SKM-1 (cell line): ENCODE results near the gene SDE2.
"Not testable (repeated sequence)": the region's sequence is repeated elsewhere in the genome, so short reads cannot be mapped to it uniquely, and the experiment has no call there.

Experiments
- DNase-seq: peaks from one replicate; lab custom pipeline; 2025; ENCODE audit not compliant: unreplicated experiment; lab: John Stamatoyannopoulos, UW

Gene SDE2

DNA sequence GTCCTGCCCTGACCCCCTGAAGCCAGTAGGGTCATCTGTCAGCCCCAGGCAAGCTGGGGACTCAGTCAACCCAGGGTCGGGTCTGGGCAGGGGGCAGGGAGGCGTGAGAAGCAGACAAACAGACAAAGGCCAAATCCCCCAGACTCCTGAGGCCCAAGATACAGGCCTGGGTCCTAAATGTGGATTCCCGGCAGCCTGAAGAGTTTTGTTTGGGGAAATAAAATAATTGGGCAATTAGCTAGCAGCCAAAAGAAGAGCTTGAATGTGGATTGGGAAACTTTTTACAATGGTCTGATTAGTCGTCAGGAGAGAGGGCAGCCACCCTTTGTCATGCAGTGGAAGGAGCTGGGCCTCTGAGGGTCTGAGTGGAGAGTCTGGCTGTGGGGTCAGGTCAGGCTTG, 53.6 kb downstream of the SDE2 start:
- DNase-seq = no peak

DNA sequence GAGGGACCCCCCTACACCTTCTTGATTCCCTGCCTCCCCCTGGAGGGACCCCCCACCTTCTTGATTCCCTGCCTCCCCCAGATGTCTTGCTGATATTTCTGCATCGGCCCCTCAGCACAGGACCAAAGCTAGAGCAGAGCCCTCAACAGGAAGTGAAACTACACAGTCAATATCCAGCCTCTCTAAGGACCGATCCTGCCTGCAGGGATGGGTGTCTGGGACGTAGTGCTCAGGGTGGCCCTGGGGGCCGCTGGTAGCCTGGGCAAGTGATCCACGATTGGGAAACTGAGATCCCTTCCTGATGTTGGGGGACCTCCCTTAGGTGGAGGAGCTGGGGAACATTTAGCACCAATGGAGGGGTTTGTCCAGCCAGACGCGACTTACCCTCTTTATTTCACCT, 54.2 kb downstream of the SDE2 start:
- peak; percentile 37 for DNase-seq

DNA sequence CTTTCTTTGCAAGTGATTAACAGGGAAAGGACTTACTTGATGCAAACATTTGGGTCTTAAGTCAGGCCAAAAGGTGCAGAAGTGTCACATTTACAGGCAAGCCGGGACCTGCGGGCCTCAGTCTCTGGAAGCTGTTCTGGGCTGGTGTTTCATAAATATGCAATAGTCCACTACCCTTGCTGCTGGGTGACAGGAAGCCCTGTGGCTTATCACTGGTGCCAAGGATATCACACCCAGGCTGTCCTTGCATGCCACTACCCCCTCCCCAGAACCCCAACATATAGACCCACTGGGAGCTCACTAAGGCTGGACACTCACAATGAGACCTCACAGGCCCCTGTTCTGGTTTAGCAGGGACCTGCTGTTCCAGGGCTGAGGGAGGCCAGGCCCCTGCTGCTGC, 54.8 kb downstream of the SDE2 start:
- DNase-seq = no peak

DNA sequence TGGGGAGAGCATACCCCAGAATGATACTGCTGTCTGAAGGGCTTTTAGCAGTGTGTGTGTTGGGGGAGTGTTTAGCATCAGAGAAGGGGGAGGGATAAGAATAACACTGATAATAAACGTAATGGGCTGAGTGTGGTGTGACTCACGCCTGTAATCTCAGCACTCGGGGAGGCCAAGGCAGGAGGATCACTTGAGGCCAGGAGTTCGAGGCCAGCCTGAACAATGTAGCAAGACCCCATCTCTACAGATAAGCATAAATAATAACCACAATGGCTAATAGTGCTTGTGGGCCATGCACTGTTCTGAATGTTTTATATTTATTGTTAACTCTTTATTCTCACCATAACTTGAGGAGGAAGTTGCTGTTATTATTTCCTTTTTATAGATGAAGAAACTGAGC, 55.6 kb downstream of the SDE2 start:
- DNase-seq = no peak

DNA sequence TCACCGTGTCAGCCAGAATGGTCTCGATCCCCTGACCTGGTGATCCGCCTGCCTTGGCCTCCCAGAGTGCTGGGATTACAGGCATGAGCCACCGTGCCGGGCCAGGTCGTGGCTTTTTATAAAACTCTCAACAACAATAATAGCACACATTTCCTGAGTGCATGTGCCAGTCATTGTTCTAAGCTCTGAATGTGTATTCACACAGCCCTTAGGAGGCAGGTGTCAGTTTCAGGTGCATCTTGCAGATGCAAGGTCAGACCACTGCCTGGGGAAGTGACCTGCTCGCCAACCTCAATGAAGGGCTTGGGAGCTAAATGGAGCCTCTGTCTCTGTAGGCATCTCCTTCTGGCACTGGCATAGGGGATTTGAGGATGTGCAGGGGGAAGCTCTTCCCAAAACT, 56.6 kb downstream of the SDE2 start:
- DNase-seq = no peak

DNA sequence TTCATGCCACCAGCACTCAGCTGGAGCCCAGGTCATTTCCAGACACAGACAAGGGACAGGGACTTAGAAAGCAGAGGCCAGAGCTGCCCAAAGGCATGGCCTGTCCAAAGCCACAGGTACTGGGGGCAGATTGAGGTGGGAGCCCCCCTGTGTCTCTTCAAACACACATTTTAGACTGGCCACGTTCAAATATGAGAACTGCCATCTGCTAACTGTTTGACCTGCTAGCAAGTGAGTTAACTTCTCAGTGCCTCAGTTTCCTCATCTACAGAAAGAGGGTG, 57.3 kb downstream of the SDE2 start:
- DNase-seq = no peak

DNA sequence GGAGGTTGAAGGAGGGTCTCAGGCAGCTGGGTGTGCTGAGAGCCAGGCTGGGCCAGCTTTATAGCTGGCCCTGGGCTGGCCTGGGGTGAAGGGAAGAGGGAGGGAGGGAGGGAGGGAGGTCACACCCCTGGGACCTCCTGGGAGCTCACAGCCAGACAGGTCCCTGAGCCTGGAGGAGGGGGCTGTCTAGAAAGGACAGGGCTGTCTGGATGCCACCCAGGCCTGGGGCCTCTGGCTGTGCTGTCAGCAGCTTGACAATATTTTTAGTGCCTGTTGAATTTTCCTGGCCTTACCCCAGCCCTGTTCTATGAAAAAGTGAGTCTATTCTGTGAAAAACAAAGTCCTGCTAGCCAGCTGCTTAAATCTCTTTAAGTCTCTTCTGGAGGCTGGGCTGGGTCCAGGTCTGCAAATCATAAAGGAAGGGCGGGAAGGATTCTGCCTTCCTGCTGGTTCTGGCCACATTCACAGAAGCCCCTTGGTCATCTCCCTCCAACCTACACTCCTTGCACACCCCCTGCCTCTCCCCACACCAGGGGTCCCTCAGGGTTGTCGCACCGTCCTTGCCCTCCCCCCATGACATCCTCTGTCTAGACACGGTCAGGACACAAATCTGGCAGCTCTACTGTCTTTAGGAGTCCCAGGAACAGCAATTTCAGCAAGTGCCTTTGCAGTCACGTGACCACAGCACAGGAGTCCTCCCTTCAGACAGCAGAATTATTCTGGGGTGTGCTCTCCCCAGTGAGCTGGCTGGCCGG, 57.8 kb downstream of the SDE2 start, which contains the start of gene LEFTY2:
LEFTY2 (minus strand) TSS at position 34 of the 755 bp plus-strand sequence. CDS start 80 bp downstream, outside the sequence.
- no peak for DNase-seq

DNA sequence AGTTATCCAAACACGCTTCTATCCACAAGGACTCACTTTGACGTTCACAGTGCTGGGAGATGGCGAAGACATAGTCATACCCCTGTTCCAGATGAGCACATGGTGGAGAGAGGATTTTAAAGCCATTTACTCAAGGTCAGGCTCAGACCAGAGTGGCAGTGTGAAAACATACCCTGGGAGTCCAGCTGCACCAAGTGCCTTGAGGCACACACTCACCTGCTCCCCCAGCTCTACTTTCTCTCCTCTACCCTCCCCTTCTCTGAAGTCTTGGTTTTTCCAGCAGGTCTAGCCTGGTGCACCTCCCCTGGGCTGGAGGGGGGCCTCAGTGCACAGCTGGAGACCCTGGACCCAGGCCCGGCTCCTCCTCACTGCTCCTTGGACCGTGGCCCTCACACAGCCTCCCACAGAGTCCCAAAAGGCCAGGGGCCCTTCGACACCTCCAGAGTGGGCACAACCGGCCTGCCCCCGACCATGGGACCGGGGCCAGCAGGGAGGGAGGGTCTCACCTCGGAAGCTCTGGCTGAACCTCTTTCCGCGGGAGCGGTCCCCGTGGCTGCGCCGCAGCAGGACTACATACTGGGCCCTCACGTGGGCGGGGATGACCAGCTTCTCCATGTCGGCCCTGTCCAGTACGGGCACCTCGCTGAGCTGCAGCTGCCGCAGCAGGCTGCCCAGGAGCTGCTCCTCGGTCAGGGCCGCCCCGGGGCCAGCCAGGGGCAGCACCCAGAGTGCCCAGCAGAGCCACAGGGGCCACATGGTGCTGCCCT, 58.6 kb downstream of the SDE2 start:
- no peak for DNase-seq

DNA sequence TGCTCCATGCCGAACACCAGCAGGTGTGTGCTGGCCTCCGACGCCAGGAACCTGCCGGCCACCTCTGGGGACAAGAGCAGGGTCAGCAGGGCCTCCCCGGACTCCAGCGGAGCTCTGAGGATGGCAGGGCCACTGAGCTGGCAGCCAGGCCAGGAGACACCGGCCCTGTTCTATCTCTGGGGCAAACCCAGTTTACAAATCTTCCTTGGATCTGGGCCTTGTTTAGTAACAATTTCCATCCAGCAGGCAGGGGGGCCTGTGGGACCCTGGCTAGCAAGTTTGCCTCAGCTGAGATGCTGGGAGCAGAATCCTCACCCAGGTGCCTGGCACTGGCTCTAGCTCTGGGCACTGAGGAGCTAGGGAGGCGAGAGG, 59.2 kb downstream of the SDE2 start:
- DNase-seq = not testable (repeated sequence)

DNA sequence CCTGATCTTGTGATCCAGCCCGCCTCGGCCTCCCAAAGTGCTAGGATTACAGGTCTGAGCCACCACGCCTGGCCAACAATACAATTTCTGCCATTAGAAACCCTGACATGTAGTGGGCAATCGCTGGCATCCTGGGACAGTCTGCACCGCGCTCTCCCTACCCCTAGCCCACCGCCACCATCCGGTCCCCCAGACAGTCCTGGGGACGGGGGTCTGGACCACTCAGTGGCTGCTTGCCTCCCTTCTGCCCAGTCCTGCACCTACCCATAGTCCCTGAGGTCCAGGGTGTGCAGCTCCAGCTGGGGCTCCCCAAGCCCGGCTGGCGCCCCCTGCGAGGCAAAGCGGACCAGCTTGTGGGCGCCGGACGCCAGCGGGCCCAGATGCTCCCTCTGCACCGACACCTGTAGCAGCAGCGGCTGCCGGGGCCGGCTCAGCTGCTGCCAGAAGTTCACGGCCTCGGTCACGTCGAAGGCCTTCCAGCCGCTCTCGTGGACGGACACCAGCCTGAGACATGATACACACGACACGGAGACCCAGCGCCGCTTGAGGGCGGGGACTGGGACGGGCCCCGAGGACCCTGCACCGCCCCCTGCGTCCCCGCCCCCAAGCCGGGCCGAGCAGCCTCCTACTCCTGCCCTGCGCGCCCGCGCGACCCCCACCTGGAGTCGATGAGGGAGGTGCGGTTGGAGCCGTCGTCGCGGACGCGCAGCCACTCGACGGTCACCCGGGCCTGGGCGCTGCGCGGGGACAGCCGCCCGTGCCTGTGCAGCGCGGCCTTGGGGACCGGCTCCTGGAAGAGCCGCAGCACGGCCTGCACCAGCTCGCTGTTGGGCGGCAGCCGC, 59.8 kb downstream of the SDE2 start:
- not testable (repeated sequence) for DNase-seq

DNA sequence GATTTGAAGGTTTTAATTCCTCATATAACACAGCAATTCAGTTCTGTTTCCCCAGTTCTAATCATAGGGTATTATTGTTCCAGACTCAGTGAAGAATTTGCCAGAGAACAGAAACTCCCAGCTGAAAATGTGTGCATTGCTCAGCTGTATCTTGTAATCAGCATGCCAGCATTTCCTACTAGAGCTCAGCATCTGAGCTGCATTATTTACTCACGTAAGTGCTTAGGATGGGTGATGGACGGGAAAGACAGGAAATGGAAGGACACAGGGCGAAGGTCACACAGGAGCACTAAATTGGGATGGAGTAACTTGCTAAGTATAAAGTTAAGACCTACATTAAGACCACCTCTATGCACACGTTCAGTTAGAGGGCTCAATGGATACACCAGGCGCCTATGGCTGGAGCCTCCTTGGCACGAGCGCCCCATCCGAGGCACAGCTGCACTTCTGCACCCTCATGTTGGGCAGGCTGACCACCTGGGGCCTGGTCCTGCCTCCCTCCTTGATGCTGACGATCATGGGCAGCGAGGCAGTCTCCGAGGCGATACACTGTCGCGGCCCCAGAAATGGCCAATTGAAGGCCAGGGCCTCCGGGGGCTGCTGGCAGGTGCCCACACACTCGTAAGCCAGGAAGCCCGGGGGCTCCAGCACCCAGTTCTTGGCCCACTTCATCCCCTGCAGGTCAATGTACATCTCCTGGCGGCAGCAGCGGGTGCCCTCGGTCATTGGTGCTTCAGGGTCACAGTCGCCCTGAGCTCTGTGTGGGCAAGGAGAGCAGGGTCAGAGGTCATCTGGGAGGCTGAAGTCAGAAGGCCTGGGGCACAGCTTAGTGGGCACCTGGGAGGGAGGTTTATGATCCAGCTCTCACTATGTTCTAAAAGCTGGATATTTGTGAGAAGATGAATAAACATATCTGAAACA, 61.8 kb downstream of the SDE2 start:
- DNase-seq = no peak

DNA sequence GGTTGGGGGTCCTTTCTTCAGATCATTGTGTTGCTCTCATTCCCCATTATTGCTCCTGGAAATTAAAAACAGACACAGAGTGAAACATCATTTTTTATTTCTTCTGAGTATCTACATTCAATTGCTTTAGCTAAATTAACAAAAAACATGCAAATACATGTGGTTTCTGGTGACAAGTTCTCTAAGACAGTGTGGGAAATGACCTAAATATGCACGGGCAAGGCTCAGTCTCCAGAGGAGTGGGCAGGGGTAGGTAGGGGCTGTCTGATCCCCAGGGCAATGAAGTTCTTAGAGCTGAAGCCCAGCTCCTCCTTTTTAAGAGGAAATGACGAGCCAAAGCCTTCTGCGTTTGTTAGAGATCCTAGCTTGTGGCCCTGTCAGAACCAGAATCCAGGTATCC, 62.6 kb downstream of the SDE2 start:
- DNase-seq = no peak

DNA sequence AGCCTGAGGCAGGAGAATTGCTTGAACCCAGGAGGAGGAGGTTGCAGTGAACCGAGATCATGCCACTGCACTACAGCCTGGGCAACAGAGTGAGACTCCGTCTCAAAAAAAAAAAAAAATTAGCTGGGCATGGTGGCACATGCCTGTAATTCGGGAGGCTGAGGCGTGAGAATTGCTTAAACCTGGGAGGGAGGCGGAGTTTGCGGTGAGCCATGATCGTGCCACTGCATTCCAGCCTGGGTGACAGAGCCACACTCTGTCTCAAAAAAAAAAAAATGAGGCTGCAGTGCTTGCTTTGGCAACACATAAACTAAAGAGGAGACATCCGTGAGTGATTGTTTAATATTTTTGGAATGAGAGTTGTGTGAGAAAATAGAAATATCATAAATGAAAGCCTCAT, 63.1 kb downstream of the SDE2 start:
- not testable (repeated sequence) for DNase-seq

DNA sequence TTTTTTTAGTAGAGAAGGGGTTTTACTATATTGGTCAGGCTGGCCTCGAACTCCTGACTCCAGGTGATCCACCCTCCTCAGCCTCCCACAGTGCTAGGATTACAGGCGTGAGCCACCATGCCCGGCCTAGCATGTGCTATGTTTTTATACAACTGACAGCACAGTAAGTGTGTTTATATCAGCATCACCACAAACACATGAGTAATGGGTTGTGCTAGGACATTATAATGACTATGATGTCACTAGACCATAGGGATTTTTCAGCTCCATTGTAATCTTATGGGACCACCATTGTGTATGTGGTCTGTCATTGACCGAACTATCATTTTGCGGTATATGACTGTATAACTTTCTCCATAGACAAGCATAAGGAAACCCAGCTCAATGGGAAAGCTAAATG, 64.4 kb downstream of the SDE2 start:
- no peak for DNase-seq

DNA sequence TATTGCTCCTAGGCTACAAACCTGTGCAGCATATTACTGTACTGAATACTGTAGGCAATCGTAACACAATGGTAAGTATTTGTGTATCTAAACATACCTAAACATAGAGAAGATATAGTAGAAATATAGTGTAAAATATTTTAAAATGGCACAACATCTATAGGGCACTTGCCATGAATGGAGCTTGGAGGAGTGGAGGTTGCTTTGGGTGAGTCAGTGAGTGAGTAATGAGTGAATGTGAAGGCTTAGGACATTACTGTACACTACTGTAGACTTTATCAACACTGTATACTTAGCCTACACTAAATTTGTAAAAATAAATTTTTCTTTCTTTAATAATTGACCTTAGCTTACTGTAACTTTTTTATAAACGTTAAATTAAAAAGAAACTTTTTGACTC, 66.1 kb downstream of the SDE2 start:
- no peak for DNase-seq
